Vagina (tissue), 2 donors: ENCODE results near the gene PLEK2. TPM values are rescaled to one million over a fixed set of nuclear protein-coding genes. Genes with fewer than 3 reads are reported as not detected.
A peak's percentile ranks its signal among the peaks of the same experiment; 100 is the strongest.

Experiments used
- DNase-seq, 2 donors: peaks; one replicate each; pipeline ENCODE4 v3.0.0-alpha.2; 2017; ENCODE audit errors: extremely low spot score in 2 of 2
- H3K27ac ChIP-seq: fragments of 200-600 bp; sonication (generic); one replicate; pipeline ENCODE4 v1.5.1; 2019
- H3K27me3 ChIP-seq: fragments of 200-600 bp; sonication (generic); one replicate; pipeline ENCODE4 v1.5.1; 2019
- H3K36me3 ChIP-seq, 2 donors: fragments of 200-600 bp; sonication (generic); one replicate each; pipeline ENCODE4 v1.5.1; 2017 to 2019
- H3K4me1 ChIP-seq: fragments of 200-600 bp; sonication (generic); one replicate; pipeline ENCODE4 v1.5.1; 2019
- H3K4me3 ChIP-seq, 2 donors: fragments of 200-600 bp; sonication (generic); 1 replicate in 1 of 2; 2 replicates in 1 of 2; pipeline ENCODE4 v1.5.1; 2016 to 2019
- H3K9me3 ChIP-seq: fragments of 200-600 bp; sonication (generic); one replicate; pipeline ENCODE4 v1.5.1; 2019
- CTCF ChIP-seq, 3 experiments: fragments of 450-650 bp in 2 of 3; fragments of 200-600 bp in 1 of 3; sonication (generic) in 1 of 3; IDR thresholded peaks; one replicate each; pipeline ENCODE4 v1.5.1; 2017 to 2019; ENCODE audit warnings: antibody characterized with exemption in 3 of 3, mild to moderate bottlenecking in 2 of 3, moderate library complexity in 2 of 3
- POLR2A ChIP-seq, 2 donors: fragments of 450-650 bp; IDR thresholded peaks; one replicate each; pipeline ENCODE4 v1.6.1; 2017; ENCODE audit warnings: antibody characterized with exemption in 2 of 2, mild to moderate bottlenecking in 2 of 2, moderate library complexity in 2 of 2
- POLR2AphosphoS5 ChIP-seq, 2 donors: sonication (generic); formaldehyde crosslinking; IDR thresholded peaks; one replicate each; pipeline ENCODE4 v1.9.0; 2017; ENCODE audit warnings: antibody characterized with exemption in 2 of 2, mild to moderate bottlenecking in 2 of 2, low read depth in 1 of 2; ENCODE audit not compliant: insufficient read depth in 1 of 2
- intact Hi-C: fragments of 100-400 bp; cut with DNase I; formaldehyde crosslinking; loops from one replicate; pipeline ENCODE4 v1.15.1; 2023
- total RNA-seq: library from RNA; depleted of rRNA; stranded (reverse); fragments of >200 nt; gene quantifications from one replicate; pipeline ENCODE4 v1.2.3, GENCODE V29; 2016

Gene PLEK2
- total RNA-seq, 1 donor from 2014 or later: 4.4 TPM

DNA sequence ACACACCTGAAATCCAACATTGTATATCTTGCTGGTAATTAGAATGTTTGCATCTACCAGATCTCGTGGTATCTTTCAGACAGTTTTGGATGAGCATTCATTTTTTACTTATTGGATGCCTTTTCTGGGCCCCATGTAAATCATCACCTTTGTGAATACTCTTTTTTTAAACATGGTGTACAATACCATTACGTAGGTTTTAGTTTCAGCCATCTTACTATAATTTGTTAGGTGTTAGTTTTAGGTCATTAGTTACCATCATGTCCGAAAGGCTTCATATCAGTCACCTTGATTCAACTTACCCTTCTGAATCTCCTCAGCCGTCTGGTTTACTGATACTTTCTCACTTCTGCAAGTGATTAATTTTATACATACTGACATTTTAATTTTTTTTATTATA is 46.5 kb downstream of the PLEK2 start:
- Histone ChIP-seq H3K4me3 (no peak overlapping the region), H3K9me3 (no peaks in the 10 kb centered on the region), H3K4me1 (peaks cover 49% of the 10 kb centered on the region), H3K27me3 (no peaks in the 10 kb centered on the region), H3K27ac (no peak overlapping the region), H3K36me3 (peaks cover 0 to 53% of the 10 kb centered on the region in 2 donors)
- TF ChIP-seq POLR2A (IDR thresholded peaks at IDR 0.05) (no peak), CTCF (IDR thresholded peaks at IDR 0.05) (no peak), POLR2AphosphoS5 (IDR thresholded peaks at IDR 0.05; ENCODE audit: insufficient read depth in 1 of 2, low read depth in 1 of 2) (no peak)
- no peak for DNase-seq
- intact Hi-C loops: no loop called here

DNA sequence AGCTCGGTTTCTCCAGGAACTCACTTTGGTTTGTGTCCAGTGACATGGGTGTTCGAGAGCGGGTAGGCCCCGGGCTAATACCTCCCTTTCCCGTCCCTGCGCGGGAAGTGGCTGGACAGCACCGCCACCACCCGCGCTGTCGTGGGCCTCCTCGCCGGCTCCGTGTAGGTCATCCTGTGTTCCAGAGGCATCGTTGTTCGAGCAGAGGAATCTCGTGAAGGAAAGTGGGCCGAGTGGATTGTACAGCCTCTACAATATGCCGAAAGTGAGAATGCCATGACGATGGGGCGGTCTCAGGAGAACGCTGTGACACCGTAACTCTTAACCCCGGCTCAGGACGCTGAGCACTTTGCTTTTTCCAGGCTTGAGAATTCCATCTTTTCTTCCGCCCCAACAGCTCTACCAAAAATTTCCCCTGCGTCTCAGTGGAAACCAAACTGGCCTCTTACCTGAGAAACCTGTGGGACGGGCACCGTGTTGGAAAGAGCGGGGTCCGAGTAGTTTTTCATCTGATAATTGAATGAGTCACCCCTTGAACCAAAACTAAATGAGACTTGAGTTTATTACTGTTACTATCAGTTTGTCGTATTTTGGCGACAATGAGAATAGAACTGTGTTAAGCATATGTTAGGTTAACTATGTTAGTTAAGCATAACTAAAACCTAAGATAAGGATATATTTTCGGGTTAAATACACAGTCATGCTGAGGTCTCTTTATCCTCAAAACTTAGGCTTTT is 51.3 kb downstream of the PLEK2 start:
- Histone ChIP-seq H3K9me3 (no peaks in the 10 kb centered on the region), H3K27me3 (no peaks in the 10 kb centered on the region), H3K4me3 (peak overlapping the region; percentile 74 to 83), H3K36me3 (peaks cover 0 to 10% of the 10 kb centered on the region in 2 donors), H3K27ac (peak overlapping the region; percentile 90), H3K4me1 (peaks cover 84% of the 10 kb centered on the region)
- intact Hi-C loops: no loop called here
- no peak for TF ChIP-seq POLR2A (IDR thresholded peaks at IDR 0.05)
- no peak for TF ChIP-seq CTCF (IDR thresholded peaks at IDR 0.05)
- no peak for TF ChIP-seq POLR2AphosphoS5 (IDR thresholded peaks at IDR 0.05; ENCODE audit: insufficient read depth in 1 of 2, low read depth in 1 of 2)
- DNase-seq: no peak

GRCh38 chr14:67359775-67360469 is 52.0 kb downstream of the PLEK2 start, which contains the start of the genes ATP6V1D and EIF2S1:
Gene ATP6V1D, minus strand, starts transcription at chr14:67359804. Its CDS starts 106 bp downstream, at chr14:67359698.
Gene EIF2S1, plus strand, starts transcription at chr14:67360328. Its CDS starts 4,440 bp downstream, at chr14:67364768.
- peak; percentile 99 to 100 for DNase-seq
- peak; percentile 91 to 98 for TF ChIP-seq POLR2AphosphoS5 (IDR thresholded peaks at IDR 0.05; ENCODE audit: insufficient read depth in 1 of 2, low read depth in 1 of 2)
- peak; percentile 98 to 100 (median 98) for TF ChIP-seq CTCF (IDR thresholded peaks at IDR 0.05)
- peak in 1 of 2 donors; percentile 58 for TF ChIP-seq POLR2A (IDR thresholded peaks at IDR 0.05)
- Histone ChIP-seq H3K36me3 (peaks cover 0 to 5% of the 10 kb centered on the region in 2 donors), H3K27me3 (no peaks in the 10 kb centered on the region), H3K9me3 (no peaks in the 10 kb centered on the region), H3K27ac (peak within 1 kb of the TSS; percentile 90), H3K4me3 (peak within 1 kb of the TSS; percentile 74 to 83), H3K4me1 (peaks cover 82% of the 10 kb centered on the region)
- intact Hi-C loops: no loop called here

GRCh38 chr14:67358924-67359774 is 52.8 kb downstream of the PLEK2 start:
- H3K36me3 ChIP-seq: no peaks in the 10 kb centered on the region
- no peaks in the 10 kb centered on the region for H3K27me3 ChIP-seq
- H3K4me1 ChIP-seq: peaks cover 80% of the 10 kb centered on the region
- intact Hi-C loops: no loop called here
- H3K4me3 ChIP-seq: peak overlapping the region; percentile 74 to 83
- H3K9me3 ChIP-seq: no peaks in the 10 kb centered on the region
- peak in 1 of 2 donors; percentile 88 for DNase-seq
- peak overlapping the region; percentile 90 for H3K27ac ChIP-seq
- TF ChIP-seq CTCF (IDR thresholded peaks at IDR 0.05) (no peak), POLR2A (IDR thresholded peaks at IDR 0.05) (peak in 1 of 2 donors; percentile 21), POLR2AphosphoS5 (IDR thresholded peaks at IDR 0.05; ENCODE audit: insufficient read depth in 1 of 2, low read depth in 1 of 2) (no peak)
